ENCODE results near the gene STMN3.
A peak's percentile ranks its signal among the peaks of the same experiment; 100 is the strongest.

The STMN3 gene

DNA sequence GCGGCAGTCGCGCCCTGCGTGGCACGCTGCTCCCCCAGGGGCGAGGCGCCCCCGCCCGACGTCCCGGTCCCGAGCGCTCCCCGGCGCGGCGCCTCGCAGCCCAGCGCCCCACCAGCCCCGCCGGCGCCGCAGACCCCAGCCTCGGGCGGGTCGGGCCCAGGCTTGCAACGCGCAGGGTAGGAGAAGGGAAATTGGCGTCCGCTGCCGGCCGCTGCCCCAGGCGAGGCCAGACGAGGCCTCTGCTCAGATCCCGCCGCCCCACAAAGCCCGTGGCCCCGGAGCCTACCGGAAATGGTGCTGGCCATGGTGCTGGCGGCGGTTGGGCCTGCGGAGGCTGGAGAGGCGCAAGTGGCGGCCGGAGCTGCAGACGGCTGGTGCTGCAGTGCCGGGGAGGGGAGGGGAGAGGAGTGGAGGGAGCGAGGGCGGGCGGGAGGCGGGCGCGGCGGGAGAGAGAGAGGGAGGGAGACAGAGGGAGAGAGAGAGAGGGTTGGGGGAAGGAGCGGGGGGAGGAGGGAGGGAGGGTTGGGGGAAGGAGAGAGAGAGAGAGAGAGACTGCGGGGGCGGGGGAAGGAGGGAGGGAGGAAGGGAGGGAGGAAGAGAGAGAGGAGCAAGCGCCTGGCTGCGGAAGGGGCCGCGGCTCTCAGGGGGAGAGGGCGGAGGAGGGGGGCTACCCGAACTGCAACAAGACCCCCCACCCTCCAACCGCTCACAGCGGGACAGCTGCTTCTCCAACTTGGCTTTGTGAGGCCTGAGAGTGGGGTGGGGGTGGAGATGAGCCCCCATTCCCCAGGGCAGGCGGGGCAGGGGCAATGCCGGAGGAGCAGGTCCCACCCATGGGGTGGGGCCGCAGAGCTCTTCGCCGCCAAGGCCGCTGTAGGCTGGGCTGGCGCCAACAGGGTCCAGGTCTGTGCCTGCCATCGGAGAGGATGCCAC is at the start of gene STMN3:
Gene STMN3, minus strand, starts transcription at position 384 of the 933 bp plus-strand sequence. Its CDS starts 79 bp downstream, at position 305.
- peak; percentile 91 for DNase-seq (ENCODE audit: low spot score)

DNA sequence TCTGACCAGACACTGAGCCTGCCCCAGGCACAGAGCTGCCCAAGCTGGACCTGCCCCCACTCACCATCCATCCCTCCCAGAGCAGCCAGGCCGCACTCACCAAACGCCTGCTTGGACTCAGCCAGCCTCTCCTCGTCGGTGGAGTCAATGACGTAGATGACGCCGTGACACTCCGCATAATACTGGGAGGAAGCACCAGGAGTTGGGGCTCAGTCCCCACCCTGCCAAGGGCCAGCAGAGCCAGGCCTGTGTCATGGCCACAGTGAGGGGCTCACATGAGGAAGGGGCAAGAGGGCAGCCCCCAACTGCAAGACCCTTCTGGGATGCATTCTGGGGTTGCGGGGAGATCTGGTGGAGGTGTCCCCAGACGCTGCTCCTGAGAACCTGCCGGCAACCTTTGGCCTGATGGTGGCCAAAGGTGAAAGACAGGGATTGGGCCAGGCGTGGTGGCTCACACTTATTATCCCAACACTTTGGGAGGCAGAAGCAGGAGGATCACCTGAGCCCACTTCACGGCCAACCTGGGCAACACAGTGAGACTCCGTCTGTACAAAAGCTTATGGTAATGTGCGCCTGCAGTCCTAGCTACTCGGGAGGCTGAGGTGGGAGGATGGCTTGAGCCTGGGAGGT is 48.9 kb upstream of the STMN3 start:
- DNase-seq (ENCODE audit: low spot score), result no peak

DNA sequence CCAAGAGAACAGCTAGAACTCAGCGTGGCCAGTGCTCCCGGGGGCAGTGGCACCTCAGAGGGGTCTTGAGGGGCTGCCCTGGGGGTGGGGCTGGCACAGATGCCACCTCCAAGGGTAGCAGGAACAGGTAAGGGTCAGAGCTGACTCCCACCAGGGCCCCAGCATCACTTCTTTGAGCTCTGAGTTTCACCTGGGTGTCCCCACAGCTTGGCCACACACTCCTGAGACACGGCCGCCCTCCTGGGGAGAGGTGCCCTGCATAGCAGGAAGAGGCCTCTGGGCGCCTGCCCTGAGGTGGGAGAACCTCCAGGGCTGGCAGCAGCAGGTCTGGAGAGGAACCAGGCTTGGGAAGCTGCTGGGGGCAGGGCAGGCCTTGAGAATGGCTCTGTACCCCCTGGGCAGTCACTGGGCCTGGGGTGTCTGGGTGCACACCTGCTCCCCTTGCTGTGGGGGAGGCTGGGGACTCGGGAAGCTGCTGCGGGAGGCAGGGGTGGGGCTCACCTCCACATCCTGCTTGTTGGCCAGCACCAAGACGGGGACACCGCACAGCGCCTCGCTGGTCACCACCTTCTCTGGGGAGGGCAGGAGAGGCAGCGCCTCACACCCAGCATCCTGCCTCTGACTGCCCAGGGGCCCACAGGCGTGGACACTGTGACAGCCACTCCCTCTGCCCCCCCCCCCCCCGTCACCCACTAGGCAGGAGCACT is 48.3 kb upstream of the STMN3 start:
- peak; percentile 22 for DNase-seq (ENCODE audit: low spot score)

DNA sequence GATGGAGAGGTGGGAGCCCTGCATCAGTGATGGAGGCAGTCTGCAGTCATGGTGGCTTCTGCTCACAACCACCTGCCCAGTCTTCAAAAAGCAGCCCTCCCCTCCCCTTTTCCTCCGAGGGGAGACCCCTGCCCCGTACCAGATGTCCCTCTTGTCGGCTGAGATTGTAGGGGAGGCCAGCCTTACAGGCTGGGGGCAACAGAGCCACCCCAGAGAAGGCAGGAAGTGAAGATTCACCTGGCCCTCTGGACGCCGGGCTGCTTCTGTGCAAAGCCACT is 47.8 kb upstream of the STMN3 start:
- DNase-seq (ENCODE audit: low spot score), result no peak

DNA sequence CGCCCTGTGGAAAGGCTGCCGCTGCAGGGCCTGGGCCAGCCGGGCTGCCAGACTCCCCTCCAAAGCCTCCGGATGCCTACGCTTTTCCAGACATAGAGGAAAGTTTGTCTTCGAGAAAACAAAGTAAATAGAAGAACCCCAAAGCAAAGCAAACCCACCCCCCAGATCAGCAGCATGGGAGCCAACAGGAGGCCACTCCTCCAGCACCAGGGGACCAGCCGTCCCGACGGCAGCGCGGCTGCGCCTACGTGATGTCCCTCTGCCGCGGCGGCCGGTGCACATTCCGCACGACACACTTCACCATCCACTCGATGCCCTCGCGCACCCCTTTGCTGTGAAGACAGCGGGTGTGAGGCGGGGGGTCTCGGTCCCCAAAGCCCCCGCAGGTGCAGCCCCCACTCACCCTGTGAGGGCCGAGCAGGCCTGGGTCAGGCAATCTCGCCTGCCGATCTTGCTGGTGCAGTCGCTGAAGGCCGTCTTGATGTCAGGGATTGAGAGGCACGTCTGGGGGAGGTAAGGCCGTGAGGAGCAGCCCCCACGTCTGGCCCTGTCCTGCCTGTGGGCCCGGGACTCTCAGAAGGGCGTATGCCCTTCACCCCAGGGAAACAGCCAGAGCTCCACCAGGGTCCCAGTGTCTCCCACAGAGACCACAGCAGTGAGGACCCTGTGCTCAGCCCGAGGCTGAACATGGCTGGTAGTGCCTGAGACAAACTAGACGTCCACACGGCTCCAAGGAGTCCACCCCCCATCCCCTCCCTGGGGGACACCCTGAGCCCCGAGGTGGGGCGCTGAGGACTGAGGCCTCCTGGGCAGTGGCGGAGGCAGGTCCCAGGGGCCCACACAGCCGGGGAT is 47.2 kb upstream of the STMN3 start:
- peak; percentile 25 for DNase-seq (ENCODE audit: low spot score)

DNA sequence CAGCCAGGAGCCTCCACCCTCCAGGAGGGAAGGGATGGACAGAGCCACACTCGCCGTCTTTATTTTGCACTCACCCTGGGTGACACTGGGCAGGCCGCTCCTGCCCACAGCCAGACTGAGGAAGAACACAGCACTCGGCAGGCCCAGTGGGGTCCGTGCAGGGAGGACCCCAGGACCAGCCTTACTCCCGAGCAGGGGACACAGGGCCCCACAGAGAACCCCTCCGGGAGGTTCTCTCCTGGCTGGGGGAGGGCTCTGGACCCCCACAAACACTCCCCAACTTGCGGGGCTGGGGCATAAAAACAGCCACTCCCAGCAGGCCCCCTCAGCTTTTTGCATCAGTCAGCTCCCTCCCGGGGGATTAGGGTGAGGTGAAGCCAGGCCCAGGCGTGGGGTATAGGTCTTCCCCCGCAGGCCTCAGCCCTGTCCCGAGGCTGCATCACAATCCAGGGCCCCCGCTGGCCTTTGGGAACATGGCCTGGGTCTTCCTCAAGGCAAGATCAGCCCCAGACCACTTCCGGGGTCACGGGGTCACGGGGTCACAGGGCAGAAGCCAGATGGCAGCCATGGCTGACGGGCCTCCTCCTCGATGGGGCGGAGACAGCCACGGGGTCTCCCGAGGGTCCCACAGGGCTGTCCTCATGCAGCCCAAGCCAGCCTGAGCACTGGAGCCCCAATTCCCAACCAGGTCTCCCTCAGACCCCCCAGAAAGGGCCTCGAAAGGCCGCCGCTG is 46.4 kb upstream of the STMN3 start:
- DNase-seq (ENCODE audit: low spot score), result peak; percentile 19

DNA sequence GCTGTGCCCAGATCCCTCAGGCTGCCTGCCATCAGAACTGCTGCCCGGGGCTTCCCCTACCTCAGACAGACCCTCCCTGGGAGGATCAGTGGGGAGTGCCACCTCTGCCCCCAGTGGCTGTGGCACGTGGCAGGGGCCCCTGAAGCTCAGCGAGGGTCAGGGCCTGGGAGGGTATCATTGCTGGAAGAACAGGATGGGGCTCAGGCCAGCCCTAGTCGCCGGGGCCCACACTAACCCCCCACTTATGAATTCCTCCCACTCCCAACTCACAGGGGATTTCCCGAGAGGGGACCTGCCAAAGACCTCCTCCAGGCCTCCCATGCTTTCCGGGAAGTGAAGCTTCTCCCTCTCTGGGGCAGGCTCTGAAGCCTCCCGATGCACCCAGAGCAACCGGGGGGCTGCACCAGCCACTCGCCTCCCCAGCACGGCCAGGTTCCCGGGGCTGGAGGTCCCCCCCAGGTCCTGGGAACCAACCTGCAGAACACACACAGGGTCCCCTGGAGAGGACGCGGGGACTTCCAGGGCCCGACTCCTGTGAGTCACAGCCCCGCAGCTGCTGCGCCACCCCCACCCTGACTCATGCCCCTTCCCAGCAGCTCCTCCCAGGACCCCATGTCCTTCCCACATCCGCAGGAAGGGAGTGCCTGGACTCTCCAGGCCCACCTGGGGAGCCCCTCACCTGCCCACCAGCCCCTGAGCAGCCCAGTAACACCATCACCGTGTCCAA is 45.7 kb upstream of the STMN3 start:
- peak; percentile 54 for DNase-seq (ENCODE audit: low spot score)

DNA sequence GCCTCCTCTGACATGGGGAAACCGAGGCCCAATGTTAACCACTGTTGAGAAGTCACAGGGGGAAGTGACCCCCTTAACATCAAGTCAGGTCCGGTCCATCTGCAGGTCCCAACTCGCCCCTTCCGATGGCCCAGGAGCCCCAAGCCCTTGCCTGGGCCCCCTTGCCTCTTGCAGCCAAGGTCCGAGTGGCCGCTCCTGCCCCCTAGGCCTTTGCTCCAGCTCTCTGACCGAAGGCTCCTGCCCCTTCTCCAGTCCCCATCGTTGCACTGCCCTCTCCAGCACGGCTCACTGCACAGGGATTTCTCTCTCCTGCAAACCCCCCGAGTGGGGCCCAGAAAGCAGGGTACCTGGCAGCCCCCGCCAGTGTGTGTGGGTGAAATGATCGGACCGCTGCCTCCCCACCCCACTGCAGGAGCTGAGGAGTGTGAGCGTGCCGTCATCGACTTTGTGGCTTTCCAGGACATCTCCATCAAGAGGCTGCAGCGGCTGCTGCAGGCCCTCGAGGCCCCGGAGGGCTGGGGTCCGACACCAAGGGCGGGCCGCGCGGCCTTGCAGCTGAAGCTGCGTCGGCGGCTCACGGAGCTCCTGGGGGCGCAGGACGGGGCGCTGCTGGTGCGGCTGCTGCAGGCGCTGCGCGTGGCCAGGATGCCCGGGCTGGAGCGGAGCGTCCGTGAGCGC is 44.8 kb upstream of the STMN3 start:
- peak; percentile 52 for DNase-seq (ENCODE audit: low spot score)

DNA sequence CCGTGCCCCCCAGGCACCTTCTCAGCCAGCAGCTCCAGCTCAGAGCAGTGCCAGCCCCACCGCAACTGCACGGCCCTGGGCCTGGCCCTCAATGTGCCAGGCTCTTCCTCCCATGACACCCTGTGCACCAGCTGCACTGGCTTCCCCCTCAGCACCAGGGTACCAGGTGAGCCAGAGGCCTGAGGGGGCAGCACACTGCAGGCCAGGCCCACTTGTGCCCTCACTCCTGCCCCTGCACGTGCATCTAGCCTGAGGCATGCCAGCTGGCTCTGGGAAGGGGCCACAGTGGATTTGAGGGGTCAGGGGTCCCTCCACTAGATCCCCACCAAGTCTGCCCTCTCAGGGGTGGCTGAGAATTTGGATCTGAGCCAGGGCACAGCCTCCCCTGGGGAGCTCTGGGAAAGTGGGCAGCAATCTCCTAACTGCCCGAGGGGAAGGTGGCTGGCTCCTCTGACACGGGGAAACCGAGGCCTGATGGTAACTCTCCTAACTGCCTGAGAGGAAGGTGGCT is 44.2 kb upstream of the STMN3 start:
- peak; percentile 29 for DNase-seq (ENCODE audit: low spot score)

DNA sequence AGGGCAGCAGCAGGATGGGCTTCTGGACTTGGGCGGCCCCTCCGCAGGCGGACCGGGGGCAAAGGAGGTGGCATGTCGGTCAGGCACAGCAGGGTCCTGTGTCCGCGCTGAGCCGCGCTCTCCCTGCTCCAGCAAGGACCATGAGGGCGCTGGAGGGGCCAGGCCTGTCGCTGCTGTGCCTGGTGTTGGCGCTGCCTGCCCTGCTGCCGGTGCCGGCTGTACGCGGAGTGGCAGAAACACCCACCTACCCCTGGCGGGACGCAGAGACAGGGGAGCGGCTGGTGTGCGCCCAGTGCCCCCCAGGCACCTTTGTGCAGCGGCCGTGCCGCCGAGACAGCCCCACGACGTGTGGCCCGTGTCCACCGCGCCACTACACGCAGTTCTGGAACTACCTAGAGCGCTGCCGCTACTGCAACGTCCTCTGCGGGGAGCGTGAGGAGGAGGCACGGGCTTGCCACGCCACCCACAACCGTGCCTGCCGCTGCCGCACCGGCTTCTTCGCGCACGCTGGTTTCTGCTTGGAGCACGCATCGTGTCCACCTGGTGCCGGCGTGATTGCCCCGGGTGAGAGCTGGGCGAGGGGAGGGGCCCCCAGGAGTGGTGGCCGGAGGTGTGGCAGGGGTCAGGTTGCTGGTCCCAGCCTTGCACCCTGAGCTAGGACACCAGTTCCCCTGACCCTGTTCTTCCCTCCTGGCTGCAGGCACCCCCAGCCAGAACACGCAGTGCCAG is 43.6 kb upstream of the STMN3 start, which contains the start of gene TNFRSF6B:
Gene TNFRSF6B, plus strand, starts transcription at position 25 of the 729 bp plus-strand sequence. Its CDS starts 116 bp downstream, at position 141.
- DNase-seq (ENCODE audit: low spot score), result no peak

DNA sequence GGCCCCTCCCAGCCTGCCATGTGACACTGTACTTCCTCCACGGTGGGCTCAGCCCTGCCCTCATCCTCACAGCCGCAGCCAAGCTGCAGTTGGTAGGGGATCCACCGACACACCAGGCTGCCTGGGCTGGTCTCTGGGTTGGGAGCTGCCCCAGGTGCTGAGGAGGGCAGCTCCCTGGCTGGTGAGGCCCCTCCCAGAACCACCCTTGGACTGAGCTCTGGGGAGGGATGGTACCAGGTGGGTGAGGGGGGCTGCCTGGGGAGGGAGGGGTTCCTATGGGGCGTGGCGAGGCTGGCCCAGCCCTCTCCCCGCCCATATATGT is 43.0 kb upstream of the STMN3 start:
- no peak for DNase-seq (ENCODE audit: low spot score)

DNA sequence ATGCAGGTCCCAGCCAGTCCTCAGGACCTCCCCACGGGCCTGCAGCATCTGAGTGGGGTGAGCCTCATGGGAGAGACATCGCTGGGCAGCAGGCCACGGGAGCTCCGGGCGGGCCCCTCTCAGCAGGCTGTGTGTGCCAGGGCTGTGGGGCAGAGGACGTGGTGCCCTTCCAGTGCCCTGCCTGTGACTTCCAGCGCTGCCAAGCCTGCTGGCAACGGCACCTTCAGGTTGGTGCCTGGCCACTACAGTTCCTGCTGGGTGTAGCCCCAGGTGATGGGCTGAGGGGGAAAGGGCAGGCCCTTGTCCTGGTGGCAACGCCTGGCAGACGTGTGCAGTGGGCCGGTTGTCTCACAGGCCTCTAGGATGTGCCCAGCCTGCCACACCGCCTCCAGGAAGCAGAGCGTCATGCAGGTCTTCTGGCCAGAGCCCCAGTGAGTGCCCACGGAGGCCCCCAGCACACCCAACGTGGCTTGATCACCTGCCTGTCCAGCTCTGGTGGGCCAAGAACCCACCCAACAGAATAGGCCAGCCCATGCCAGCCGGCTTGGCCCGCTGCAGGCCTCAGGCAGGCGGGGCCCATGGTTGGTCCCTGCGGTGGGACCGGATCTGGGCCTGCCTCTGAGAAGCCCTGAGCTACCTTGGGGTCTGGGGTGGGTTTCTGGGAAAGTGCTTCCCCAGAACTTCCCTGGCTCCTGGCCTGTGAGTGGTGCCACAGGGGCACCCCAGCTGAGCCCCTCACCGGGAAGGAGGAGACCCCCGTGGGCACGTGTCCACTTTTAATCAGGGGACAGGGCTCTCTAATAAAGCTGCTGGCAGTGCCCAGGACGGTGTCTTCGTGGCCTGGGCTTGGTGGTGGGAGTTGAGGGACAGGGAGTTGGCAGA is 42.4 kb upstream of the STMN3 start:
- DNase-seq (ENCODE audit: low spot score), result no peak

DNA sequence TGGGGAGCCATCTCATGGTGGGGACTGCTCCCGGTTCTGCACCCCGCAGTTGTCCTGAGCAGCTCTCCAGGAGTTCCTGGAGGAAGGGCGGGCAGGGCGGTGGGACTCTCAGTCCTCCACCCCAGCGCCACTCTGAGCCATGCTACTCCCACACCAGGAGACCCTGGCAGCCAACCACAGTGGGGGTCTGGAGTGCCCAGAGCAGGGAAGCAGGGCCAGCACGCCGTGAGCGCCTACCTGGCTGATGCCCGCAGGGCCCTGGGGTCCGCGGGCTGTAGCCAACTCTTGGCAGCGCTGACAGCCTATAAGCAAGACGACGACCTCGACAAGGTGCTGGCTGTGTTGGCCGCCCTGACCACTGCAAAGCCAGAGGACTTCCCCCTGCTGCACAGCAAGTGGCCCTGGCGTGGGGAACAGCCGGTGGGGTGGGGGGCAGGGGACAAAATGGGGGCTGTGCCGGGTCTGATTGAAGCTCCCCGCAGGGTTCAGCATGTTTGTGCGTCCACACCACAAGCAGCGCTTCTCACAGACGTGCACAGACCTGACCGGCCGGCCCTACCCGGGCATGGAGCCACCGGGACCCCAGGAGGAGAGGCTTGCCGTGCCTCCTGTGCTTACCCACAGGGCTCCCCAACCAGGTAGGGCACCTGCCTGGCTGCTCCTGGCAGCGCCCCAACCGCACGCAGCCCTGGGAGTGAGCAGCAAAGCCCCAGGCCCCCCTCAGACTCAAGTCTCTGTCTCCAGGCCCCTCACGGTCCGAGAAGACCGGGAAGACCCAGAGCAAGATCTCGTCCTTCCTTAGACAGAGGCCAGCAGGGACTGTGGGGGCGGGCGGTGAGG is 41.6 kb upstream of the STMN3 start:
- no peak for DNase-seq (ENCODE audit: low spot score)

DNA sequence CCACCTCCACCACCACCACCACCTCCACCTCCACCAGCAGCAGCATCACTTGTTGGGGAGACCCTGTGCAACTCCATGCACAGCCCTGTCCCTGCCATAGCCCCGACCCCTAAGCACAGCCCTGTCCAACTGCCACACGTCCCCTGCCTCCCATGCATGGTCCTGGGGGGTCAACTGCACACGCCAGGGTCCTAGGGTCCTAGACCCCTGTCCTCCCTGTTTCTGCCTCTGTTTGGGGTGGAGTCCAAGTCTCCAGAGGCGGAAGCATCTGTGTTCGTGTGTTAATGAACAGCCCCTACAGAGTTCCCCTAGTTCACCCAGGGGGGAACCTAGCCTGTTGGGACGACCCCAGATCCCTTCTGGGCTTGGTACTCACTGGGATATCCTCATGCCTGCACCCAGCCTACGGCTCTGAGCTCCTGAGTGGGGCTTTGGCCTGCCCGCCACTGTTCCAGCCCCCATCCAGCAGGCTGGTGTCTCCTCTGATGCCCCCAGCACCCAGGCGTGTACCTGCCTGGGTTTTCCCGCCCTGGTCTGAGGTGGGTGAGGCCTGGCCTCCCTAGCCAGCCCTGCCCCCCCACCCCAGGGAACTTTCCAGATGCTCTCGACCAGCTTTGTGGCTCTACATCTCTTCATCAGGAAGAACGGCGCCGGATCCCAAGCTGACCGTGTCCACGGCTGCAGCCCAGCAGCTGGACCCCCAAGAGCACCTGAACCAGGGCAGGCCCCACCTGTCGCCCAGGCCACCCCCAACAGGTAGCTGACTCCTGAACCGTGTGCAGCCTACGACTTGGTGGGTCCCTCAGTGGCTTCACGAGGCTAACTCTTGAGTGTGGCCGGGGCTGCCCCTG is 40.7 kb upstream of the STMN3 start:
- DNase-seq (ENCODE audit: low spot score), result no peak

DNA sequence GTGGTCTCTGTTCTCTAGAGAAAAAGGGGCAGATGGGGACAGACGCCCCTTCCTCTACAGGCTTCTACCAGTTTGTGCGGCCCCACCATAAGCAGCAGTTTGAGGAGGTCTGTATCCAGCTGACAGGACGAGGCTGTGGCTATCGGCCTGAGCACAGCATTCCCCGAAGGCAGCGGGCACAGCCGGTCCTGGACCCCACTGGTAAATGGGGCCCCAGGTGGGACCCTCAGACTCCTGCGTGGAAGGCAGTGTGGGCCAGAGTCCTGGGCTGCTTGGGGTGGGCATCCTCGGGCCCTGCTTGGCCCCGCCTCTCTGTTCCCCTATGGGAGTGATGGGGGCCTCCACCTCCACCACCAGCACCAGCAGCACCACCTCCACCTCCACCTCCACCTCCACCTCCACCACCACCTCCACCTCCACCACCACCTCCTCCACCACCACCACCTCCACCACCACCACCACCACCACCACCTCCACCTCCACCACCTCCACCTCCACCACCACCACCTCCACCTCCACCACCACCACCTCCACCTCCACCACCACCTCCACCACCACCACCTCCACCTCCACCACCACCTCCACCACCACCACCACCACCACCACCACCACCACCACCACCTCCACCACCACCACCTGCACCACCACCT is 40.0 kb upstream of the STMN3 start:
- DNase-seq (ENCODE audit: low spot score), result no peak

Data from HuH-7.5 (cell line).